Stomach (tissue), 4 donors: ENCODE data around the gene LPA.
"Not testable (repeated sequence)": the region's sequence is repeated elsewhere in the genome, so short reads cannot be mapped to it uniquely, and the experiment has no call there.

ENCODE experiments used
- CTCF ChIP-seq, 7 experiments: fragments of 450-650 bp in 4 of 7; fragments of 200-600 bp in 3 of 7; sonication (generic) in 3 of 7; IDR thresholded peaks; one replicate each; pipeline ENCODE4 v1.5.1; 2016 to 2019; ENCODE audit warnings: antibody characterized with exemption in 7 of 7, control low read depth in 2 of 7, mild to moderate bottlenecking in 1 of 7
- EP300 ChIP-seq: sonication (generic); formaldehyde crosslinking; IDR thresholded peaks from one replicate; pipeline ENCODE4 v1.6.1; 2017; ENCODE audit warnings: antibody characterized with exemption
- POLR2A ChIP-seq, 4 donors: fragments of 450-650 bp; IDR thresholded peaks; one replicate each; pipeline ENCODE4 v1.6.1; 2016; ENCODE audit warnings: antibody characterized with exemption in 4 of 4, control low read depth in 2 of 4, mild to moderate bottlenecking in 1 of 4, moderate library complexity in 1 of 4

GRCh38 chr6:160571201-160571600 is 92.9 kb downstream of the LPA start:
- not testable (repeated sequence) for TF ChIP-seq CTCF (IDR thresholded peaks at IDR 0.05); EP300; POLR2A (IDR thresholded peaks at IDR 0.05)
